RWPE2 (cell line): ENCODE measurements around the gene ZC2HC1B.

ENCODE experiments used
- ATAC-seq: fragments of 200-7000 bp; cut with Tn5 transposase; 3 replicates; pipeline ENCODE4 v1.9.1; 2021; ENCODE audit warnings: low read depth
- DNase-seq: peaks from one replicate; pipeline ENCODE4 v3.0.0-alpha.2; 2020; ENCODE audit warnings: low spot score
- H3K27ac ChIP-seq: fragments of 450-650 bp; 2 replicates; pipeline ENCODE4 v1.5.1; 2017; ENCODE audit warnings: mild to moderate bottlenecking; ENCODE audit not compliant: poor library complexity, severe bottlenecking
- H3K27me3 ChIP-seq: fragments of 250-450 bp; sonication (Bioruptor Pico); 2 replicates; pipeline ENCODE4 v1.5.1; 2021; ENCODE audit warnings: mild to moderate bottlenecking, moderate library complexity; ENCODE audit not compliant: insufficient read depth, poor library complexity, severe bottlenecking
- H3K36me3 ChIP-seq: fragments of 250-450 bp; sonication (Bioruptor Pico); 2 replicates; pipeline ENCODE4 v1.5.1; 2020; ENCODE audit warnings: low read depth, mild to moderate bottlenecking, moderate library complexity
- H3K4me1 ChIP-seq: fragments of 250-450 bp; sonication (Bioruptor Pico); 2 replicates; pipeline ENCODE4 v1.5.1; 2021; ENCODE audit warnings: mild to moderate bottlenecking, moderate library complexity; ENCODE audit not compliant: insufficient read depth, poor library complexity, severe bottlenecking
- H3K4me3 ChIP-seq: fragments of 250-450 bp; sonication (Bioruptor Pico); 2 replicates; pipeline ENCODE4 v1.5.1; 2021; ENCODE audit warnings: mild to moderate bottlenecking, moderate library complexity; ENCODE audit not compliant: severe bottlenecking
- H3K9me3 ChIP-seq: fragments of 250-450 bp; sonication (Bioruptor Pico); 2 replicates; pipeline ENCODE4 v1.5.1; 2021; ENCODE audit warnings: mild to moderate bottlenecking, moderate library complexity; ENCODE audit not compliant: severe bottlenecking
- TF ChIP-seq, protein P1 (sequence below): fragments of 450-650 bp; IDR thresholded peaks from one replicate; pipeline ENCODE4 v1.5.1; 2017; ENCODE audit warnings: mild to moderate bottlenecking, moderate library complexity; ENCODE audit not compliant: poor library complexity, severe bottlenecking

ZC2HC1B gene

DNA sequence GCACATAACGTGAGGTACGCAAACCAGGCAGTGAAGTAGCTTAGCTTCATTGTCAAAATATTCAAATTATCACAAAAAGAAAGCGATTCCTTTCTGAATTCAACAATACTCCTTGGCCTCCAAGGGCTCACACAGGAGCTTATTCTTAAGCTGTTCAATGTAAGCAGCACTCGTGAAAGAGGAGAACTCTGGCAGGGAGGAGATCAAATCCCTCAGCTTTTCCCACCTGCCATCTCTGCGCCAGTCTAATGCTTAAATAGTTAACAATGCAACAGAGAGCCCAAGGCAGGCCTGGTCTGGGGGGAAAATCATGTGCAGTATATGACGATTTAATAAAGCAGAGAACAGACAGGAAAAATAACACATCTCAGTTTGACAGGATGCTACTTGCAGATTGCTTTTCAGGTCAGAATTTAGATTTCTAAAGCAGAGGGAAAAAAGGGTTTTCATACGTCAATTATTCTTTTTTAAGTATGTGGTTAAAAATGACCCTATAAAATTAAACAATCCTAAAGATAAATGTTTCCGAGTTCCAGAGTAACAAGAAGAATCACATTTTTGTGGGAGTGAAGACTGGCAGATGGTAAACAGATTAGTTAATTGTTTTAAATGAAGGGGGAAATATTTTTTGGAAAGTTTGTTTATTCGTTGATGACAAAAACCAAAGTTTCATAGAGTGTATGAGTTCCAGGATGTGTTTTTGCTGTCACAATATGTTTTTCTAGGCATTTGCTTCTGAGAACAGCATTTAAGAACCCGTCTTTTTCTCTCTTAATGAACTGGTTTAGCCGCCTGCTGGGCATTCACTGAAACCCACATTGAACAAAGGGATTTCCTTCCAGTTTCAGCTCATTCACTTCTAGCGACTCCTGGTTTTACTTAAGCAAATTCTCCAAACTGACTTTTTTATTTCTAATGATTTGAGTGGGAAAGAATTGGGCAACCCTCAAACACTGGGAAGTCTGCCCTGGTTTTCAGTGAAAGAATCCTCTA is 97.9 kb downstream of the ZC2HC1B start:
- ATAC-seq = no peak
- Histone ChIP-seq H3K27me3 (no peaks in the 10 kb centered on the region), H3K4me1 (no peaks in the 10 kb centered on the region)

DNA sequence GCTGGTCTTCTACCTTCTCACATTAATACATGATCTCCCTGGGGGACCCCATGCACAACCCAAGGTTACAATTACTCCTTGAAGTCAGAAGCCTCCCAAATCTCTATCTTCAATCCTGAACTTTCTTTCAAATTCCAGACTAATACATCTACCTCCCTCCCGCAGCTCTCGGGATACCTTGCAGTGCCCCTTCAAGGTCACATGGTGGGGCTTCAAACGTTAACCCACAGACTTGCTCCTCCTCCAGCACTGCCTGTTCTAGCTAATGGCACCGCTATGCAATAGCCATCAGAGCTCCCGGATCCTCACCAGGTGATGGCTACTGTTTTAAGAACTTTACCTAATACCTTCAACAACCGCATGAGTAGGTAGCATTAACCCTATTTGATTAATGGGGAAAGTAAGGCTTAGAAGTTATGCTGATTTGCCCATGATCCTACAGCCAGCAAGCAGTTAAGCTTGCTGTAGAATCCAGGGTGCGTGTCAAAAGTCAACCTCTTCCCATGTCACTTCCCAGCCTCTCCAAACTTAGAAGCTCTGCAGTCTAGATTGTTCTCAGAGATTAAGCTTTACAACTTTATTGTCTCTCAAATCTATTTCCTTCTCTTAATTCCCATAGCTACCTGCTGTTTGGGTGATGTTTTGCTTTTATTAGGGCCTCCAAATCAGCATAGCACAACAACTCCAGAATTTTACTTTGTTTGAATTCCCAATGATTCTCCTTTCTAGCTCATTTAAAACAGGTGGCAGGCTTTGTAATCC is 99.1 kb downstream of the ZC2HC1B start:
- Histone ChIP-seq H3K36me3 (no peaks in the 10 kb centered on the region), H3K27ac (no peak overlapping the region), H3K27me3 (no peaks in the 10 kb centered on the region), H3K4me1 (no peaks in the 10 kb centered on the region), H3K4me3 (no peak overlapping the region), H3K9me3 (no peaks in the 10 kb centered on the region)
- ATAC-seq (no peak), DNase-seq (no peak)
- TF ChIP-seq, protein P1, sequence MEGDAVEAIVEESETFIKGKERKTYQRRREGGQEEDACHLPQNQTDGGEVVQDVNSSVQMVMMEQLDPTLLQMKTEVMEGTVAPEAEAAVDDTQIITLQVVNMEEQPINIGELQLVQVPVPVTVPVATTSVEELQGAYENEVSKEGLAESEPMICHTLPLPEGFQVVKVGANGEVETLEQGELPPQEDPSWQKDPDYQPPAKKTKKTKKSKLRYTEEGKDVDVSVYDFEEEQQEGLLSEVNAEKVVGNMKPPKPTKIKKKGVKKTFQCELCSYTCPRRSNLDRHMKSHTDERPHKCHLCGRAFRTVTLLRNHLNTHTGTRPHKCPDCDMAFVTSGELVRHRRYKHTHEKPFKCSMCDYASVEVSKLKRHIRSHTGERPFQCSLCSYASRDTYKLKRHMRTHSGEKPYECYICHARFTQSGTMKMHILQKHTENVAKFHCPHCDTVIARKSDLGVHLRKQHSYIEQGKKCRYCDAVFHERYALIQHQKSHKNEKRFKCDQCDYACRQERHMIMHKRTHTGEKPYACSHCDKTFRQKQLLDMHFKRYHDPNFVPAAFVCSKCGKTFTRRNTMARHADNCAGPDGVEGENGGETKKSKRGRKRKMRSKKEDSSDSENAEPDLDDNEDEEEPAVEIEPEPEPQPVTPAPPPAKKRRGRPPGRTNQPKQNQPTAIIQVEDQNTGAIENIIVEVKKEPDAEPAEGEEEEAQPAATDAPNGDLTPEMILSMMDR = no peak

More for the DNA sequence above, 97.9 kb downstream of the ZC2HC1B start:
- TF ChIP-seq, protein P1 = peak; percentile 14
- no peaks in the 10 kb centered on the region for H3K9me3 ChIP-seq
- no peak overlapping the region for H3K4me3 ChIP-seq
- H3K36me3 ChIP-seq = no peaks in the 10 kb centered on the region
- H3K27ac ChIP-seq = no peak overlapping the region
- no peak for DNase-seq

DNA sequence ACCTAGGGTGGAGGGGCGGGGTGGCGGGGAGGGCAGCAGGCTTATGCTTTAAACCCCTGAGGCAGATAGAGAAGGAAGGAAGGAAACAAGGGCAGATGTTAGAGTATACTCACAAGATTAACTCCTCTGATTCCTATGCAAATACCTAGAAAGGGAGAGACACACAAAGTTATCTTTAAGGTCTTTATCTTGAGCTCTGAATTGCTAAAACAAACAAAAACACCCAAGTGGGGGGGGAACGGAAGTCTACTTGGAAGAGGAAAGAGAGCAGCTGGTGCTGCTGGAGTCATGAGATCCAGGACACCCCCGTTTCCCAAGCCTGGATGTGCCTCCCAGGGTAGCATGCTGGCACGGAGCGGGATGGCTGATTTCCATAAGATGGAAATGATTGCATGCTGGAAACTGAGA is 100.4 kb downstream of the ZC2HC1B start:
- no peak overlapping the region for H3K4me3 ChIP-seq
- no peaks in the 10 kb centered on the region for H3K36me3 ChIP-seq
- no peak for DNase-seq
- H3K27ac ChIP-seq = no peak overlapping the region
- H3K9me3 ChIP-seq = no peaks in the 10 kb centered on the region
- TF ChIP-seq, protein P1 = no peak
- ATAC-seq = no peak
- H3K4me1 ChIP-seq = no peaks in the 10 kb centered on the region
- H3K27me3 ChIP-seq = no peaks in the 10 kb centered on the region

DNA sequence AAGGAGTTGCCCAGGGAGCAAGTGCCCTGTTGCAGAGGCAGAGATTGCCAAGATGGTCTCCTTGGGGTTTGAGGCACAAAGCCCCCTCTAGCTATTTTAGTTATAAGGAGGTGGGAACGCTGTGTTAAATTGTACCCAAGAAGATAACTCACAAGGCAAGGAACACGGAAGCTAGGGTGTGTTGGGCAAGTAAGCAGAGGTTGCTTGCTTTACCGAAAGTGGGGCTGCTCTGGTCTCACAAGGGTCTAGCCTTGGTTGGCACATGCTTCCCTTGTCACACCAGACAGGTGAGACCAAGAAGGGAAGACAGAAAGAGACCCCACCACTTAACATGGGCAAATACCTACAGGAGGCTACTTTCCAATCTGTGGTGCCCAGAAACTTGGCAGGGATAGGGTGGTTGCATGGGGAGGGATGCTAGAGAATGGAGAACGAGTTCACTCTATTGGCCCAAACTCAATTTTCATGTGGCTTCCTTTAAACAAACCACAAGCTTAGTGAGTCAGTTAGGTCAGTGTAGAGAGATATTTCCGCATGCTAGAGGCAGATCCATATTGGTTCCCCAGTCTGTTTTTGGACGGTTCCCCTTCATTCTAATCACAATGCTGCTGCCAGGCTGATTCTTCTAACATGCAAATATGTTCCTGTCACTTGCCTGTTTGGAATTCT is 101.4 kb downstream of the ZC2HC1B start:
- no peak overlapping the region for H3K4me3 ChIP-seq
- no peak overlapping the region for H3K27ac ChIP-seq
- H3K9me3 ChIP-seq = no peaks in the 10 kb centered on the region
- no peaks in the 10 kb centered on the region for H3K36me3 ChIP-seq
- H3K27me3 ChIP-seq = no peaks in the 10 kb centered on the region
- H3K4me1 ChIP-seq = no peaks in the 10 kb centered on the region
- TF ChIP-seq, protein P1 = no peak
- no peak for DNase-seq
- no peak for ATAC-seq
